K562 (cell line): ENCODE results near the gene PRKCE. TPM values are rescaled to one million over a fixed set of nuclear protein-coding genes. Genes with fewer than 3 reads are reported as not detected.

Source experiments
- ATAC-seq: fragments of 200-7000 bp; cut with Tn5 transposase; 3 replicates; pipeline ENCODE4 v1.9.1; 2020; ENCODE audit warnings: moderate library complexity
- BruUV-seq: library from RNA; stranded (reverse); fragments of 400-500 nt; replicated peaks from 2 replicates; lab custom pipeline; 2021; lab: Mats Ljungman, UMichigan
- CTCF ChIA-PET: fragments of 300-600 bp; formaldehyde crosslinking; extraction: SDS; loops from one replicate; lab custom pipeline; 2021; ENCODE audit warnings: low intra/inter-chr PET ratio; lab: Yijun Ruan, JAX
- POLR2A ChIA-PET: fragments of 300-600, 350-650 bp; sonication (Branson Sonifier 250); formaldehyde crosslinking; extraction: SDS; loops from one replicate; lab custom pipeline; 2021; ENCODE audit warnings: antibody characterized with exemption, inconsistent platforms; lab: Yijun Ruan, JAX
- DNase-seq, 4 experiments: peaks; one replicate each; pipeline versions ENCODE4 v3.0.0 to v3.0.0-alpha.2; 2011 to 2018; ENCODE audit warnings: low spot score in 3 of 4, mixed read lengths in 3 of 4; ENCODE audit errors: extremely low read depth in 1 of 4
- FAIRE-seq: peaks from 2 replicates; lab custom pipeline; 2011; peaks lifted over from hg19 to GRCh38; lab: Jason Lieb, UNC
- H2AFZ ChIP-seq: 2 replicates; pipeline ENCODE4 v1.6.0; 2011; ENCODE audit warnings: low read depth, low read length, control low read depth, inconsistent platforms
- H3K27ac ChIP-seq: fragments of 200-600 bp; 3 replicates; pipeline ENCODE4 v1.8.0; 2011; ENCODE audit warnings: low read depth, mild to moderate bottlenecking, control low read depth, inconsistent platforms, low read length, moderate library complexity, mixed read lengths; ENCODE audit errors: extremely low read depth
- H3K27me3 ChIP-seq, 2 experiments: fragments of 300-600 bp in 1 of 2; 2 replicates in 1 of 2; 3 replicates in 1 of 2; pipeline versions ENCODE4 v1.6.0 to v1.8.0; 2011; ENCODE audit warnings: inconsistent platforms in 2 of 2, low read length in 2 of 2, mild to moderate bottlenecking in 1 of 2, mixed read lengths in 1 of 2, moderate library complexity in 1 of 2; ENCODE audit not compliant: control insufficient read depth in 2 of 2, insufficient read depth in 2 of 2
- H3K36me3 ChIP-seq: fragments of 300-600 bp; 3 replicates; pipeline ENCODE4 v1.8.0; 2011; ENCODE audit warnings: mild to moderate bottlenecking, low read length, inconsistent platforms; ENCODE audit not compliant: control insufficient read depth, insufficient read depth
- H3K4me1 ChIP-seq, 2 experiments: fragments of 200-600 bp in 1 of 2; replicated peaks in 1 of 2; 2 replicates in 1 of 2; 3 replicates in 1 of 2; pipeline versions ENCODE4 v1.5.1 to v1.8.0; 2011; ENCODE audit warnings: inconsistent platforms in 2 of 2, low read length in 2 of 2, mild to moderate bottlenecking in 1 of 2, mixed read lengths in 1 of 2, moderate library complexity in 1 of 2; ENCODE audit not compliant: control insufficient read depth in 2 of 2, insufficient read depth in 2 of 2
- H3K4me2 ChIP-seq: 2 replicates; pipeline ENCODE4 v1.6.1; 2011; ENCODE audit warnings: low read length, control low read depth, inconsistent platforms, mixed read lengths; ENCODE audit not compliant: insufficient read depth
- H3K4me3 ChIP-seq: fragments of 200-600 bp; sonication (generic), shearing (Covaris generic); 2 replicates; pipeline ENCODE4 v1.5.1; 2016; ENCODE audit warnings: control low read depth, inconsistent platforms
- H3K79me2 ChIP-seq: fragments of 200-600 bp; 3 replicates; pipeline ENCODE4 v1.8.0; 2011; ENCODE audit warnings: low read length, inconsistent platforms; ENCODE audit not compliant: control insufficient read depth, insufficient read depth
- H3K9ac ChIP-seq, 2 experiments: 2 replicates each; pipeline versions ENCODE4 v1.6.0 to v1.6.1; 2011; ENCODE audit warnings: low read depth in 2 of 2, low read length in 2 of 2, control low read depth in 1 of 2, inconsistent platforms in 1 of 2, mild to moderate bottlenecking in 1 of 2, mixed read lengths in 1 of 2; ENCODE audit not compliant: insufficient read depth in 1 of 2
- H3K9me1 ChIP-seq: one replicate; pipeline ENCODE4 v1.6.0; 2011; ENCODE audit warnings: inconsistent platforms, mild to moderate bottlenecking, low read length, moderate library complexity; ENCODE audit not compliant: control insufficient read depth, insufficient read depth
- H3K9me3 ChIP-seq: replicated peaks from 2 replicates; pipeline ENCODE4 v1.5.1; 2011; ENCODE audit warnings: low read depth, low read length, inconsistent platforms; ENCODE audit not compliant: control insufficient read depth, insufficient read depth
- H4K20me1 ChIP-seq: replicated peaks from 2 replicates; pipeline ENCODE4 v1.6.1; 2011; ENCODE audit warnings: low read length, inconsistent platforms, mixed read lengths; ENCODE audit not compliant: control insufficient read depth, insufficient read depth
- CBFA2T3 ChIP-seq: fragments of 450-650 bp; IDR thresholded peaks from 2 replicates; pipeline ENCODE4 v1.6.1; 2017
- ELK1 ChIP-seq: sonication (generic); formaldehyde crosslinking; IDR thresholded peaks from 2 replicates; pipeline ENCODE4 v1.8.1; 2022; ENCODE audit warnings: missing genetic modification reagents
- PHF20 ChIP-seq: fragments of 450-650 bp; IDR thresholded peaks from 2 replicates; pipeline ENCODE4 v1.6.1; 2018; ENCODE audit not compliant: partially characterized antibody
- SMARCA5 ChIP-seq: fragments of 450-650 bp; IDR thresholded peaks from 2 replicates; pipeline ENCODE4 v1.6.1; 2016
- TCF7 ChIP-seq: sonication (generic); IDR thresholded peaks from 2 replicates; pipeline ENCODE4 v1.6.1; 2016; ENCODE audit warnings: antibody characterized with exemption, borderline replicate concordance
- TEAD4 ChIP-seq, 2 experiments: sonication (generic) in 1 of 2; formaldehyde crosslinking in 1 of 2; IDR thresholded peaks; 2 replicates each; pipeline versions ENCODE4 v1.6.1 to v1.8.0; 2012 to 2022; ENCODE audit warnings: borderline replicate concordance in 1 of 2, inconsistent platforms in 1 of 2, low read length in 1 of 2, mild to moderate bottlenecking in 1 of 2, missing genetic modification reagents in 1 of 2
- UBTF ChIP-seq, 2 experiments: IDR thresholded peaks; 2 replicates each; pipeline ENCODE4 v1.6.1; 2012; ENCODE audit warnings: improper control_type of control experiment in 2 of 2, low read depth in 2 of 2, low read length in 2 of 2, borderline replicate concordance in 1 of 2
- ZNF239 ChIP-seq: fragments of 250-450 bp; sonication (Bioruptor Pico); IDR thresholded peaks from 2 replicates; pipeline ENCODE4 v1.4.0; 2020; ENCODE audit warnings: mild to moderate bottlenecking
- ZNF511 ChIP-seq: sonication (generic); formaldehyde crosslinking; IDR thresholded peaks from 2 replicates; pipeline ENCODE4 v1.8.0; 2022; ENCODE audit warnings: mild to moderate bottlenecking, missing genetic modification reagents
- WGBS: fragments of 100-300 bp; shearing (Covaris generic); methylation state at CpG from one replicate; pipeline ENCODE4 v1.1.6; 2016; ENCODE audit warnings: low coverage, mixed read lengths; ENCODE audit not compliant: insufficient coverage; ENCODE audit errors: missing lambda C conversion rate; 5-methylcytosine and 5-hydroxymethylcytosine counted together
- in situ Hi-C: fragments of 300-500 bp; cut with MboI; formaldehyde crosslinking; loops from 4 replicates; pipeline ENCODE4 v1.15.0; 2018; ENCODE audit warnings: inconsistent platforms, mixed read lengths
- intact Hi-C: fragments of 100-400 bp; cut with micrococcal nuclease; formaldehyde crosslinking; loops from 2 replicates; pipeline ENCODE4 v1.14.2; 2022
- polyA plus RNA-seq, 8 experiments: library from polyadenylated mRNA; depleted of rRNA in 4 of 8; stranded (reverse) in 5 of 8; unstranded in 3 of 8; fragments of >200 nt; fragmentation: Nextera tagmentation in 2 of 8; fragmentation: Illumina TruSeq in 1 of 8; extraction: Ambion mirVana in 2 of 8; extraction: Trizol in 1 of 8; gene quantifications; 2 replicates each; pipeline versions ENCODE4 v1.2.1 to v1.2.3, GENCODE V29; 2011 to 2014; ENCODE audit warnings: inconsistent platforms in 1 of 8, missing spikeins in 1 of 8
- total RNA-seq, 7 experiments: library from RNA; depleted of rRNA in 6 of 7; stranded (reverse); fragments of >200 nt in 6 of 7; fragmentation: Illumina TruSeq in 2 of 7; extraction: Trizol in 2 of 7; gene quantifications; 2 replicates each; pipeline versions ENCODE4 v1.2.1 to v1.2.3, GENCODE V29; 2011 to 2021; ENCODE audit warnings: low replicate concordance in 1 of 7

The PRKCE gene
- total and polyA plus RNA-seq, 9 of the 15 experiments (the other 6 are each of a cell fraction or from before 2014, with no cell fraction given): 0.06 to 1.0 (median 0.22) TPM; not detected in 1

DNA sequence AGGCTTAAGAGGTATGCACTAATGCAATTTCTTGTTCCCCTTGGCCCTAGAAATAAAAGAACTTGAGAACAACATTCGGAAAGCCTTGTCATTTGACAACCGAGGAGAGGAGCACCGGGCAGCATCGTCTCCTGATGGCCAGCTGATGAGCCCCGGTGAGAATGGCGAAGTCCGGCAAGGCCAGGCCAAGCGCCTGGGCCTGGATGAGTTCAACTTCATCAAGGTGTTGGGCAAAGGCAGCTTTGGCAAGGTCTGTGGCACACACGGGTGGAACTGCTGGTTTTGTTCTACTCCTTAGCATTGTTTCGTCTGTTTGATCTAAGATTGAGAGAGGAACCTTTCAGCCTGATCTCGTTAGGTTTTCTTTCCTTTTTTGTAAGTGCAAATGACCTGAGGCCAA, 355.9 kb downstream of the PRKCE start:
- H3K4me2 ChIP-seq: no peak overlapping the region
- H3K27me3 ChIP-seq: peaks cover 23 to 34% of the 10 kb centered on the region in 2 experiments
- H3K9me3 ChIP-seq: no peaks in the 10 kb centered on the region
- H3K9ac ChIP-seq: no peak overlapping the region
- ATAC-seq: no peak
- no peak overlapping the region for H2AFZ ChIP-seq
- TF ChIP-seq TEAD4 (IDR thresholded peaks at IDR 0.05; ENCODE audit: low read length) (no peak), TEAD4 (CRISPR knock-in tag; IDR thresholded peaks at IDR 0.05; ENCODE audit: borderline replicate concordance) (no peak)
- H3K27ac ChIP-seq: no peak overlapping the region
- H3K9me1 ChIP-seq: no peaks in the 10 kb centered on the region
- 0 out of 2 replicates have a peak, but pooled peaks cover 2% of the 10 kb centered on the region for H4K20me1 ChIP-seq
- H3K79me2 ChIP-seq: no peaks in the 10 kb centered on the region
- CTCF ChIA-PET: no interaction called here
- BruUV-seq: no TSS peak
- no peak overlapping the region for H3K4me3 ChIP-seq
- intact Hi-C loops (no loop called here), in situ Hi-C loops (no loop called here)
- 2% methylated on average over 11 of the region's 11 CpGs for WGBS
- FAIRE-seq: no peak
- no peaks in the 10 kb centered on the region for H3K36me3 ChIP-seq
- no peaks in the 10 kb centered on the region for H3K4me1 ChIP-seq
- no peak for DNase-seq
- POLR2A ChIA-PET: interaction anchor here (0.5 to 0.7 kb wide), 2 partner anchors 14 to 144 kb away, joined by 3 to 4 read pairs; no protein-coding TSS in a partner anchor

DNA sequence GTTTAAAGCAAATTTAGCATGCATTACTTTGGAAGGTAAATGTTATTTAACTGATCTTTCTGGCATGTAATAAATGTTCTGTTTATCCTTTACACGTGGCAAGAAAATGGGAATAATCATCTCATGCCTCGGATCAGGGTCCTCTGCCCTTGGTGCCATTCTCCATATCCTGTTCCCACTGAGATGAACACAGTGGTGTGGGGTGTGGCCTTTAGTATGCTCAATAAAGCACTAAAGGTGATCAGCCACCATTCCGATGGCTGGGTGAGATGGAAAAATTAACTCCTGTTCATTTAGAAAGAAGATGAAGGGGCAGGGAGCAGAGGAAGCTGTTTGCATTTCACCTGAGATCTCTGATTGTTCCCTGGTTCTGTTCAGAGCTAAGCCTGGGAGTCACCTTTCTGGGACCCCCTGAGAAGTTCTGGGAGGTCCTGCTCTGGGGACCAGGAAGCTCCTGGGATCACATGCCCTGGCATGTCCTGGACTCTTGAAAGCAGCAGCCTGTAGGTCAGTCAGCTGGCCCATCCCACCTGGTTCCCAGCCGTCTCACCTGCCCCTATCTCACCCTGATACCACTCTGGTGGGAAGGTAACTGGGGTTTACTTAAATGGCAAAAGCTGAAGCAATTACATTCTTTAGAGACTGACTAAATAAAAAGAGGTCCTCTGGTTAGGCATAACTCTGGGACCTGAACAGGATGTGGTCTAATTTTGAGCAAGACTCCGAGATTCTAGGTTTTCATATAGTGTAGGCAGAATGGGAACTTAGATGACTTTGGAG, 356.8 kb downstream of the PRKCE start:
- Histone ChIP-seq H3K4me2 (no peak overlapping the region), H3K27ac (no peak overlapping the region), H3K79me2 (no peaks in the 10 kb centered on the region), H3K9ac (no peak overlapping the region), H3K9me3 (no peaks in the 10 kb centered on the region), H2AFZ (no peak overlapping the region), H3K4me3 (no peak overlapping the region), H3K36me3 (no peaks in the 10 kb centered on the region), H4K20me1 (peaks cover 2% of the 10 kb centered on the region; the same call in 1 of the 2 replicates), H3K4me1 (no peaks in the 10 kb centered on the region), H3K9me1 (no peaks in the 10 kb centered on the region), H3K27me3 (peaks cover 23 to 29% of the 10 kb centered on the region in 2 experiments)
- CTCF ChIA-PET: no interaction called here
- FAIRE-seq (no peak), DNase-seq (no peak), ATAC-seq (no peak)
- in situ Hi-C loops (no loop called here), intact Hi-C loops (no loop called here)
- TF ChIP-seq SMARCA5 (no peak), ELK1 (CRISPR knock-in tag) (no peak), PHF20 (no peak), ZNF511 (no peak), ZNF239 (CRISPR knock-in tag) (no peak), TCF7 (no peak), CBFA2T3 (no peak), UBTF (IDR thresholded peaks at IDR 0.05; ENCODE audit: borderline replicate concordance in 1 of 2, low read depth in 2 of 2, low read length in 2 of 2) (no peak)
- WGBS: 0% methylated on average over 5 of the region's 5 CpGs
- POLR2A ChIA-PET: interaction anchor here (0.5 to 0.7 kb wide), 2 partner anchors 15 to 143 kb away, joined by 3 to 4 read pairs; no protein-coding TSS in a partner anchor
- BruUV-seq: no TSS peak
